GM21786 (cell line): ENCODE results near the gene VPS54.
"Not testable (repeated sequence)": the region's sequence is repeated elsewhere in the genome, so short reads cannot be mapped to it uniquely, and the experiment has no call there.

Experiments used
- ATAC-seq: cut with Tn5 transposase; IDR thresholded peaks from one replicate; pipeline ENCODE4 v1.9.1; 2021; ENCODE audit not compliant: unreplicated experiment

VPS54 gene

GRCh38 chr2:64024259-64024949, 5.2 kb upstream of the VPS54 start:
- ATAC-seq = no peak

- ATAC-seq = no peak
Measured at GRCh38 chr2:64023485-64024258, 4.4 kb upstream of the VPS54 start.

- ATAC-seq = no peak
Measured at GRCh38 chr2:64021578-64021977, 2.4 kb upstream of the VPS54 start.

- no peak for ATAC-seq
Measured at GRCh38 chr2:64019975-64020528, 824 bp upstream of the VPS54 start.

- peak; percentile 53 for ATAC-seq
Measured at GRCh38 chr2:64018701-64019082, 536 bp downstream of the VPS54 start.

GRCh38 chr2:64017811-64018700, 1.2 kb downstream of the VPS54 start:
- peak; percentile 3 for ATAC-seq

- ATAC-seq = no peak
Measured at GRCh38 chr2:64015898-64016297, 3.3 kb downstream of the VPS54 start.

GRCh38 chr2:64015391-64015790, 3.8 kb downstream of the VPS54 start:
- no peak for ATAC-seq

GRCh38 chr2:64014628-64015027, 4.6 kb downstream of the VPS54 start:
- ATAC-seq = no peak

- no peak for ATAC-seq
Measured at GRCh38 chr2:64013053-64013452, 6.2 kb downstream of the VPS54 start.

GRCh38 chr2:64012115-64012514, 7.1 kb downstream of the VPS54 start:
- no peak for ATAC-seq

GRCh38 chr2:64008434-64009009, 10.7 kb downstream of the VPS54 start:
- ATAC-seq = no peak

- ATAC-seq = no peak
Measured at GRCh38 chr2:64007924-64008323, 11.3 kb downstream of the VPS54 start.

GRCh38 chr2:64005707-64006356, 13.4 kb downstream of the VPS54 start:
- no peak for ATAC-seq

- no peak for ATAC-seq
Measured at GRCh38 chr2:64003239-64003638, 16.0 kb downstream of the VPS54 start.

GRCh38 chr2:64001382-64002101, 17.7 kb downstream of the VPS54 start:
- no peak for ATAC-seq

GRCh38 chr2:64000630-64001381, 18.4 kb downstream of the VPS54 start:
- no peak for ATAC-seq

GRCh38 chr2:63999049-63999448, 20.2 kb downstream of the VPS54 start:
- no peak for ATAC-seq

- ATAC-seq = not testable (repeated sequence)
Measured at GRCh38 chr2:63996582-63997198, 22.5 kb downstream of the VPS54 start.
